Stimulated activated CD4-positive, alpha-beta T cell treated with anti-CD3 and anti-CD28 coated beads, Interleukin-2, amount 100 ng/mL, for 4 hours (primary cell): ENCODE measurements around the gene SARS2.
A peak's percentile ranks its signal among the peaks of the same experiment; 100 is the strongest.
"Not testable (repeated sequence)": the region's sequence is repeated elsewhere in the genome, so short reads cannot be mapped to it uniquely, and the experiment has no call there.

ENCODE experiments used
- DNase-seq: peaks from one replicate; pipeline ENCODE4 v3.0.0-alpha.2; 2020; ENCODE audit warnings: low read depth

SARS2 gene

DNA sequence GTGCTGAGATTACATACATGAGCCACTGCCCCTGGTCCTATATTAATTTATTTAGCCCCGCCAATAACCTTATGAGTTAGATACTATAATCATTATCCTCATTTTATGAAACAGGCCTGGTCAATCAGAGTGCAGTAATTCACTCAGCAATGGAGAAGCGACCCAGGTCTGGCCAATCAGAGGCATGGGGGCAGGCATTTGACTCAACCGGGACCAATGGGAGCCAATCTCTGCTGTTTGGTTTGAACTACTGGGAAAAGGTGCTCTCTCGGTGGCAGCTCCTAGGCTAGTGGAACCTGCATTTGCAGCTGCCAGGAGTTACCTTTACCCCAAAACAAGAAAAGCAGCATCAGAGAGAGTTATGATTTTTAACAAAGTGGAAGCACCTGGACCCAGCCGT lies 37.7 kb downstream of the SARS2 start:
- no peak for DNase-seq

DNA sequence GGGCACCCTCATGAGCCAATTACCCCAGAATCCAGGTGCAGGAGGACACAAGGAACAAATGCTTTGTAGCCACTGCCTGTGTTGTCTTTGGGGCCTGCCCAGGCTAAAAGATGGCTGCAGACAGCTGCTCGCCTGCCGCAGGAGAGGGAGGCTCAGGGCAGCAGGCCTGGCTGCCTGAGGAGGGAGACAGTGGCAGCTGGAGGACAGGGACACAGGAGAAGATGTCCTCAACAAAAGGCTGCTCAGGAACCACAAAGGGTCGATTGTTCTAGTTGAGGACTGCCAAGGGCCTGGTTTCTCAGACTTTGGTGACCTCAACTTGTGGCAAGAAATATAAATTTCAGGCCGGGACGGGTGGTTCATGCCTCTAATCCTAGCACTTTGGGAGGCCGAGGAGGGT lies 38.8 kb downstream of the SARS2 start:
- DNase-seq, result no peak

DNA sequence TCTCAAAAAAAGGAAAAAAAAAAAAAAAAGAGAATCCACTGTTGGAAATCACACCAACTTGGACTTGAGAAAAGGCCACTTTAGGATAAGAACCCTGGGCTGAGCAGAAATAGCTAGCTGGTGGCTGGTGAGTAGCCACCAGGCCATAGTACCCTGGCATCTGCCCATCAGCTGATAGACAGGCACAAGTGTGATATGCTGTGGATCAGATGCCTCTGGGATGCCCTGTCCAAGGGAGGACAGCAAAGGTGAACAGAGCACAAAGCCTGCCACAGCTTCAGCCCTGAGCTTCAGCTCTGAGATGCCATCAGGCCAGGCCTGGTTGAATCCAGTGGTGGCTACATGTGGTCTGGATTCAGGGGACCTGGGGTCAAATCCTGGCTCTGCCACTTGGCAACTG lies 39.9 kb downstream of the SARS2 start:
- no peak for DNase-seq

DNA sequence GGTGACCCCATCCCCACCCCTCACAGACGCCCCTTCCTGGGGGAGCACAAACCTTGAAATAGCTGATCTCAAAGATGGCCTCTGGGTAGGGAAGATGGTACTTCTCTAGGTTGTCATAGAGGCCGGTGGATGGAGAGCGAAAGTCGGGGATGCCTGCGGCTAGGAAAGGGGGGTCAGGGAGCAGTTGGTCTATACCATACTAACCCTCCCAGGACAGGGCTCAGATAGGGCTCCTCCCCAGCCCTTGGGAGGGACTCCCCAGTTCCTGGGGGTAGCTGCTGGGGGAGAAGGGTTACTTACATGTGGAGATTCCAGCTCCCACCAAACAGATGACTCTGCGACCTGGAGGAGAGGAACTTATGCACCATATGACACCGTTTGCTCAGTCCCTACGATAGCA lies 40.8 kb downstream of the SARS2 start:
- DNase-seq, result no peak

DNA sequence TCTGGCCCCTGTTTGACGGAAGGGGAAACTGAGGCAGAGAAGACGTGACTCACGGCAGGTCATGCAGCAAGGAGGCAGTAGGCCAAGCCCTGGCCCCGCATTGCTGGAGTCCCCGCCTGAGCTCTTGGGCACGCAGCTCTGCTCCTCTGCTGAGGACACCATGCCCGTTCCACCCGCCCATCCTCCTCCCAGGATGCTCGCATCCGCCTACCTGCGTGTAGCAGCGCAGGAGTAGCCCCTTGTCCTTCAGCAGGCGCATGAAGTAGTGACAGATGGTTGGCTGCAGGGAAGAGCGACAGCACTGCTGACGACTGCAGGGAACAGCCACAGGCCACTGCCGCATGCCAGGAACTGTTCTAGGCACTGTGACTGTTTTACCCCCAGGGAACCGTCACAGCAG lies 41.7 kb downstream of the SARS2 start:
- DNase-seq, result no peak

DNA sequence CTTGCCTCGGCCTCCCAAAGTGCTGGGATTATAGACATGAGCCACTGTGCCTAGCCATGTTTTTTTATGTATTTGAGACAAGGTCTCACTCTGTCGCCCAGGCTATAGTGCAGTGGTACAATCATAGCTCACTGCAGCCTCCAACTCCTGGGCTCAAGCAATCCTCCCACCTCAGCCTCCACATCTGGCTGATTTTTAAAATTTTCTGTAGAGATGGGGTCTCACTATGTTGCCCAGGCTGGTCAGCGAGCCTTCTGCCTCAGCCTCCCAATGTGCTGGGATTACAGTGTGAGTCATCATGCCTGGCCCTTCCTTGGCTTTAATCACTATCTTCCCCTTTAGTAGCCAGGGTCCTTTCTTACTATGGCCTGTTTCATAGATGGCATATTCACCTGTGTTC lies 45.9 kb downstream of the SARS2 start:
- not testable (repeated sequence) for DNase-seq

DNA sequence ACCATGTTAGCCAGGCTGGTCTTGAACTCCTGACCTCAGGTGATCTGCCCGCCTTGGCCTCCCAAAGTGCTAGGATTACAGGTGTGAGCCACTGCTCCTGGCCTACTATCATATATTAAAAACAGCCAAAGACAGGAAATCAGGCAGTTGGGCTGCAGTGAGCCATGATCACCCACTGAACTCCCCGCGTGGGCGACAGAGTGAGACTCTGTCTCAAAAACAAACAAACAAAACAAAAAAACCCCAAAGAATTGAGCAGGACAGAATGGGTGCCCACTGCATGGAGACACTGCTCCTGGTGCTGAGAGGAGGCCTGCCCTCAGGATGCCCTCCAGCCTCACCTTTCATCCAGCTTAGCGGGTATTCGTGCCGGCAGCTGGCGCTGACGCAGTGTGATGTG lies 47.3 kb downstream of the SARS2 start:
- DNase-seq, result no peak

DNA sequence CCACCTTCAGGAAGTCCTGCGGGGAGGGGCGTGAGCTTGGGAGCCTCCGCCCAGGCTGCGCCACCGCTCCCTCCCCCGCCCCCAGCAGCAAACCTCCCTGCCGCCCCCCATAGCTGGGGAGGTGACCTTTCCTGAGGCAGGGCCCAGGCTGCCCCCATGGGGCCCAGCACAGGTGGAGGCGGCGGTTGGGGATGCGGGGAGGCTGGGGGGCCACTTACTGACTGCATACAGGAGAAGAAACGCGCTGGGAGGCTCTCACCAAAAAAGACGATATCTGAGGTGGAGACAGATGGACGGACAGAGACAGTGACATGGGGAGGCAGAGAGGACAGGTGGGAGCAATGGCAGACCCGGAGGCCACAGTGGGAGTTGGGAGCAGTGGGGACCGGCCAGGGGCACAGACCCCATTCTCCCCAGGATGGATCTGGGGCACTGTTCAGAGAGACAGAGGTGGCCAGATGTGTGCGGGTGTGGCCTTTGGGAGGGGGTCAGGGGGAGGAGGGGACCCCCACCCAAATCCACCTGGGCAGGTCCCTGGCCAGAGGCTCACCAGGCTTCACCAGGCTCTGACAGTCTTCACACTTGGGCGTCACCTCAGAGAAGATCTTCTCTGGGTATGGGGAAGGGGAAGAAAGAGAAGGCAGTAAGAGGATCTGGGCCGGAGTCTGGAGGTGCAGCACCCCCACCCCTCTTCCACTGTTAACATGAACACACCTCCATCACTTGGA lies 49.5 kb downstream of the SARS2 start:
- no peak for DNase-seq

DNA sequence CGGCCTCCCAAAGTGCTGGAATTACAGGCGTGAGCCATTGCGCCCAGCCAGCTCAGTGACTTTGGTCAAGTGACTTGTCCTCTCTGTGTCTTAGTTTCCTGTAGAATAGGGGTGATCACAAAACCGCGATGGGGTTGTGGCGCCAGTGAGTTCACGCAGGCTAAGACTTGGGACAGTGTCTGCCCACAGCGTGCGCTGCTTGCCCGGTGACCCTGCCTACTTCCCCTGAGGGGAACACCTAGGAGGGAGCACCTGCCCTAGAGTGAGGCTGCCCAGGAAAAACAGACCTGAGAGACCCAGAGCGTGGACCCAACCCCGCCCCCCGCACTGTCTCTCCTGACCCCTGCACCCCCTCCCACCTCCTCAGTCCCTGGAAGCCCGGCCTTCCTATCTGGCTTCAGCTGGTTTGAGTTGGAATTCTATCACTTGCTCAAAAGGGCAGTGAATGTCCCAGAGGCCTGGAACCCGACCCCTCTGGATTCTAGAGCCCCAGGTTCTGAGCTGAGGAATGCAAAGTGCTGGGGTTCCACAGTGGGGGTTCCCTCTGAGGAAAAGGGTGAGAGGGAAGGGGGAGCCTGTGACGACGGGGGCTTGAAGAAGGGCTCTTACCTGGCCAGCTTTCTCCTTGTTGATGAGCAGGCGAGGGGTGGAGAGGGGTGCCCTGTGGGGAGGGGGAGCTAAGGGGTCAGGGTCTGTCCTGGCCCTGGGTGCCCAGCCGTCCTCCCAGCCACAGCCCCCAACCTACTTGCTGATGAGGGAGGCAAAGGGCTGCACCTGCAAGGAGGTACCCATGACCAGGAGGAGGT lies 50.3 kb downstream of the SARS2 start:
- DNase-seq, result no peak

DNA sequence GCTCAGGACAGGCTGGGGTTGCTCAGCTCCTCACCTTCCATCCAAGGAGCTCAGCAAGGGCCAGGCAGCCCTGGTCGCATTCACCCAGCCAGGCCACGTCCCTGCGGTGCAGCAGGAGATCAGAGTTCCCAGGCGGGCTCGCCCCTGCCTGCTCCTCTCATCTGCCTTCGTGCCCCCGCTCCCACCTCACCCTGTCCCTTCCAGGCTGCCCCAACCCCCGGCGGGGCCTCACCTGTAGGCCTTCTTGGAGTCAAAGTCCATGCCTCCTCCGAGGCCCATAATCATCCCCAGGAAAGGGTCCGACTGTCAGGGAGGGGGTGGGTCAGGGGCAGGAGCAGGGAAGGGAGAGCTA lies 51.2 kb downstream of the SARS2 start:
- DNase-seq, result no peak

DNA sequence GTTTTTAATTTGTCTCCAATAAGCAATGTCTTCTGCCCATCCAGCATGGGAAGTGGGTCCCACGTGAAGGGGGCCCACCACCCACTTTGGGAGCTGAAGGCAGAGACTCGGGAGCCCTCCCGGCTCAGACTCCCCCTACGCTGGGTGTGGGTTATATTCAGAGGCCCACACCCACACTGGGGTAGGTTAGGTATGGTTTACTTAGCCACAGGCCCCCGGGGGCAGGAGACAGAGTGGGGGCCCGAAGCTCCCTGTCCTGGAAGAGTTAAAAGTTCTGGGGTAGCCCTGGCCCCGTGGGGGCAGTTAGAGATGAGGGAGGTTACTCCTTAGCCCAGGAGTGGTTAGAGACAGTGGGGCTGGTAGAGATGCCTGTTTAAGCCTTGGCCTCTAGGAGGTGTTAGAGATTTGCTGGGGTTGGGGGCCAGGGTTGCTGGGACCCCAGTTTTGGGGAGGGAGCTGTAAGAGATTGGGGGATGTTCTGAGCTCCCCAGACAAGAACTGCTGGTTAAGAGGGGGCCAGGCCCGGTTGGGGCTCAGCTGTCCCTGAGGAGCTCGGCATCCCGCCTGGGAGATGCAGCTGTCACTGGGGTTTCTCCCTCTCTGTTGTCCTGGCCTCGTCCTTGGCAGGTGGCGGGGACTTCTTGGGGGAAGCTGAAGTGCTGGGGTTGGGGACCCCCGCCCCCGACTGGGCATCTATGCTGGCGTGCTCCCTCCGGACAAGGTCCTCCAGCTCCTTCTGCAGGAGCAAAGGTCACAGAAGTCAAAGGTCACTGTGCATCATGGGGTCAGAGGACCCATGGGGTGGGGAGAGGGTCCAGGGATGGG lies 51.8 kb downstream of the SARS2 start:
- no peak for DNase-seq

DNA sequence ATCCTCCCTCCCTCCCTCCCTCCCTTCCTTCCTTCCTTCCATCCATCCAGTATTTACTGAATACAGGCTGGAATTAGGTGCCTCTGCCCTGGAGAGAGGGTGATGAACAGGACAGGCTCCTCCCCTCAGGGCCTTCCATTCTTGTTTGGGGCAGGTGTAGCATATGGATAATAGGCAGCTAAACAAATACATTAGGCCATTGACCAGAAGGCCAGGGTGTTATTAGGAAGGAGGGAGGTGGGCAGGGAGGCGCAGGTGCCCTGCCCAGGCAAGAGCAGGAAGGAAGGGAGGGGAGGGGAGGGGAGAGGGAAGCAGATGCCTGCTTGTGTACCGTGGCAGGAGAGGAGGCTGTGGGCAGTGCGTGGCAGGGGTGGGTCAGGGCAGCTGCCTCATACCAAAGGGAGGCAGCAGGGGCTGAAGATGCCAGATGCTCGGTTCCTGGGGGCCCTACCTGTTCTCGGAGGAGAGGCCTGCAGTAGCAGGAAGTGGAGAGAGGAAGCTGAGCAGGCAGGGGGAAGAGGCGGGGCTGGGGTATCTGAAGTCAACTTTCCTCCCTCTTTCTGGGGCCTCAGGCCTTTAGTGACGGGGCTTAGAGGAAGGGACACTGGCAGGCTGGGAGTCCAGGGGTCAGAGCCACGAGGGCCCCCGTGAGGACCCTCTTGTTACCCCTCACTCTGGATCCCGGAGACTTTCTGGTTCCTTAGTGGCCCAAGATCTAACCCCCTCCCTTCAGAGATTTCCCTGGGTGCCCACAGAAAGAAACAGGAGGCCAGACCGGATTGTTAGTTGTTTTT lies 52.6 kb downstream of the SARS2 start, which contains the start of gene RINL:
Gene RINL (minus strand): TSS at position 495 of the 794 bp plus-strand sequence. CDS start 1,533 bp downstream, outside the sequence.
- DNase-seq, result peak; percentile 61

DNA sequence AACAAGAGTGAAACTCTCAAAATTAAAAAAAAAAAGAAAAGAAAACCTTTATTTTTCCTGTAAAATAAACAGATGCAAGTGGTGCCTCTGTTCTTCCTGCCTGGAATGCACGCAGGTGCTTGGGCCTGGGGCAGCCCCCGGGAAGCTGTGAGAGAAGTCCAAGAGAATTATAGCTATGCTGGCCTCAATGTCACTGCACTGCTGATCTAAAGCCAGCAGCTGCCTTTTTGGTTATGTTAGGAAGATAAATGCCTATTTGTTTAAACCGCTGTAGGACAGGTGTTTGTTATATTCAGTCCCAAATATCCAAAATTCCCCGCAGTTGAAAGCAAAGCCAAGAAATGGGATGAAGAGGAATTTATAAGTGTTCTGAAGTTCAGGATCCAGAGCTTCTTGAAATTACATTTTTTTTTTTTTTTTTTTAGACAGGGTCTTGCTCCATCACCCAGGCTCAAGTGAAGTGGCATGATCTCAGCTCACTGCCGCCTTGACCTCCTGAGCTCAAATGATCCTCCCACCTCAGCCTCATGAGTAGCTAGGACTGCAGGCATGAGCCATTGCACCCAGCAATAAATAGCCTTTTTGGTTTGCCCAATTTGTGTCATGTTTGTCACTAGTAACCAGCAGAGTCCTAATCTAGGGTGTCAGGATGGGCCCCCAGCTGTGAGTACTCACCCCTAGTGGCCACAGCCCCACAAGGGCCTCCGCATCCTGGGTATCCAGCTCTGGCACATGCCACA lies 54.7 kb downstream of the SARS2 start:
- DNase-seq, result no peak

DNA sequence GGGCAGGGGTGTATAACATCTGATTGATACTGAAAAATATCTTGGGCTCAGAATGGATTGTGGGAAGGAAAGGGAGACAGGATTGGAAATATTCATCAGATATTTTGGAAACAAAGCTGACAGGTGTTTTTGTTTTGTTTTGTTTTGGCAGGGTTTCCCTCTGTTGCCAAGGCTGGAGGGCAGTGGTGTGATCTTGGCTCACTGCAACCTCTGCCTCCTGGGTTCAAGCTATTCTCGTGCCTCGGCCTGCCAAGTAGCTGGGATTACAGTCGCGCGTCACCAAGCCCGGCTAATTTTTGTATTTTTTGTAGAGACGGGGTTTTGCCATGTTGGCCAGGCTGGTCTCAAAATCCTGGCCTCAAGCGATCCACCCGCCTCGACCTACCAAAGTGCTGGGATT lies 57.2 kb downstream of the SARS2 start:
- DNase-seq, result not testable (repeated sequence)

DNA sequence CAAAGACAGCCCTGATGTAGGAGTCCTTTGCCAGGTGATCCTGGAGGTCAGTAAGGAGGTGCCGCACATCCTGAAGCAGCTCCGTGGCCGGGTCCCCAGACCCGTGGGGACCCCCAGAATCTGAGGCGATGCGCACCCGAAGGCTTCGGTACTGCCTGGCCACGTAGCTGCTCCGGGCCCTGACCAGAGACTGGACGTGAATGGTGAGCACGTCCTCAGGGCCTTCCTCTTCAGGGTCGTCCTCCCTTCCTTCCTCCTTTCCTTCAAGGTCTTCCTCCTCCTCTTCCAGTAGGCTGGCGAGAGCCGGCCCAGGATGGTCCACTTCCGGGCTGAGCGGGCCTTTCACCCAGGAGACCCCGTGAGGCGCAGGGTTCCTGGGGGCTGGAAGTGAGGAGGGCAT lies 60.0 kb downstream of the SARS2 start:
- no peak for DNase-seq

DNA sequence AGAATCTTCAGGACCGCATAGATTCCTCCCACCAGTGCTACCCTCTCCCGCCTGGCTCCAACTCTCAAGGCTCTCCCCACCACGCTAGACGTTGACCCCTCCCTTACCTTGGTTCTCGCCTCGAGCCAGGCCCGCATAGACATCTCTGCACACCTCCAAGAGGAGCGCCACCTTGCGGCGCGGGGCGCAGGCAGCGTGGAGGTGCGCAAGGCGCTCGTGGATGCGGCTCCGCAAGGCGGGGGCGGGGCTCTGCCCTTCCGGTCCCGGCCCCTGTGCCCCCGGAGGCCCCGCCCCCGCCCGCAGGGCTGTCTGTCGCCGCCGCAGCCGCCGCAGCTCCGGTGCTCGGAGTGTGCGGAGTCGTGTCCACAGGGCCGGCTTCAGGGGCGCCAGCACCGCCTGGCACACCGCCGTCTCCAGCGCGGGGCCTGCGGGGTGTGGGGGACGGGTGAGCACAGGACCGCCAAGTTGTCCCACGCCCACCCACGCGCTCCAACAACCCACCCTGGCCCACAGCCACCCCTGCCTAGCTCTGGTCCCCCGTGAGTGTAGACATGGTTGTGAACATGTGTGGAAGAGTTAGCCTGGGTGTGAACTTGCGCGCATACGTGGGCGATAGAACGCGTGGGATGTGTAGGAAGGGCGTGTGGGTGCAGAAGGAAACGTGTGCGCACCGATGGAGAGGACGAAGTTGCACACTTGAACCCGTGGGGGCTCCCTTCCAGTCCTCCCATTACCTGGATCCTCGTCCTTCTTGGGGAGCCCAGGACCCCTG lies 60.5 kb downstream of the SARS2 start:
- DNase-seq, result peak; percentile 92

DNA sequence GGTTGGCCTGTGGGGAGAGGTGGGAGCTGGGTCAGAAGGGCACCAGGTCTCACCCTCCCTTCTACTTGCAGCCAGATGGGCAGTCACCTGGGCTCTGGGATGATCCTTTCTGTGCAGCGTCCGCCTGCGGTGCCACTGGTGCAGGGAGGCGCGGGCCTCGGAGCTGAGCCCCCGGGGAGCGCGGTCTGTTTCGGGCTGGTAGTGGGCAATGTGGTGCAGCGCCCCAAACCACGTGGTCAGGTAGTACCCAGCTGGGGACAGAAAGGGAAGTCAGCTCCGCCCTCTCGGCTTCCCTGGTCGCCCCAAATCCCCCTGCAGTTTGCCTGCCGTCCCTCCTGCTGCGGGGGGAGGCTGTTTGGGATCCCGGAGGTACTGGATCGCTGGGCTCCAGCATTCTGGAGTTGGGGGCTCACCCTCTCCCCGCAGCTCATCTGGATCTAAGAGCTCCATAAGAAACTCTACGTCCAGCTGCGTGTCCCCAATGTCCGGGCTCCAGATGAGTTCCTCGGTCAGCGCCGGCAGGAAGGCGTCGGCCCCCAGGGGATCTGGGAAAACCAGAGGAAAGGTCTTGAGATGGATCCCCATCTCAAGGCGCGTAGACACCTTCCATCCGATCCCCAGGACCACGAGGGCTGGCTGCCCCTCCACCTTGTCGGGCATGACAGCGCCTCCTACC lies 61.3 kb downstream of the SARS2 start:
- no peak for DNase-seq

DNA sequence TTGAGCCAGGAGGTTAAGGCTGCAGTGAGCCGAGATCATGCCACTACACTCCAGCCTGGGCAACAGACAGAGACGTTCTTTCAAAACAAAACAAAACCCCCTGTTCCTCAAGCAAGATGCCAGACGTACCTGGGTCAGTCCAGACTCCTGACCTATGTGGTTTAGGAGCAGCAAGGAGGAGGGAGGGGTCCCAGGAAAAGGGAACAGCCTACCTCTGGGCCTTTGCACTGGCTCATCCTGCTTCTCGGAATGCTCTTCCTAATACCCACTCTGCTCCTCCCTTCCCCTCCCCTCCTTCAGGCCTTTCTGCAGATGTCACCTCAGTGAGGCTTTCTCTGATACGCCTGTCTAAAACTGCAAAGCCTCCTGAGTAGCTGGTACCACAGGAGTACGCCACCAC lies 62.0 kb downstream of the SARS2 start:
- no peak for DNase-seq

DNA sequence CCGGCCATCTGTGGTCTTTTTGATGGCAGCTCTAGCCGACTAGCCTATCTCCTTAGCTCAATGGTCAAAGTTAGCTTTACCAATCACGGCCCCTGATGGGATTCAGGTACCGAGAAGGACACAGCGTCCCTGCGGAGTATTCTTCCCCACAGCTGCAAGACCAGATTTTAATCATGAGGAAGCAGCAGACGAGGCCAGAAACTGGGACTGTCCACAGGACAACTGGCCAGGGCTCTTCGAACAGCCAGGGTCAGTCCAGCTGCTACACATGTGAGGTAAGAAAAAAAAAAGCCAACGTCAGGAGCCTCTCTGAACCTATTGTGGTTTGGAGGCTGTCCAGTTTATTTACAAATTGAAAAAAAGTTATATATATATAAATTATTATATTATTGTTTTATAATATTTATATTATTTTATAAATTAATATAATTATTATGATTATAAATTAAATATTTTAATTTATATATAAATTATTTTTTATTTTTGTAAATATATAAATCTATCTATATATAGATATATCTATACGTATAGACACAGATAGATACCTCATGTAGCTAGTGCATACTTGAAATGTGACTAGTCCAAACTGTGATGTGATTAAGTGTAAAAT lies 63.3 kb downstream of the SARS2 start:
- no peak for DNase-seq
